COR-L47 (cell line): ENCODE measurements around the gene ZNF853.
"Not testable (repeated sequence)": the region's sequence is repeated elsewhere in the genome, so short reads cannot be mapped to it uniquely, and the experiment has no call there.

Experiments
- DNase-seq: peaks from one replicate; lab custom pipeline; 2025; lab: John Stamatoyannopoulos, UW

ZNF853 gene

DNA sequence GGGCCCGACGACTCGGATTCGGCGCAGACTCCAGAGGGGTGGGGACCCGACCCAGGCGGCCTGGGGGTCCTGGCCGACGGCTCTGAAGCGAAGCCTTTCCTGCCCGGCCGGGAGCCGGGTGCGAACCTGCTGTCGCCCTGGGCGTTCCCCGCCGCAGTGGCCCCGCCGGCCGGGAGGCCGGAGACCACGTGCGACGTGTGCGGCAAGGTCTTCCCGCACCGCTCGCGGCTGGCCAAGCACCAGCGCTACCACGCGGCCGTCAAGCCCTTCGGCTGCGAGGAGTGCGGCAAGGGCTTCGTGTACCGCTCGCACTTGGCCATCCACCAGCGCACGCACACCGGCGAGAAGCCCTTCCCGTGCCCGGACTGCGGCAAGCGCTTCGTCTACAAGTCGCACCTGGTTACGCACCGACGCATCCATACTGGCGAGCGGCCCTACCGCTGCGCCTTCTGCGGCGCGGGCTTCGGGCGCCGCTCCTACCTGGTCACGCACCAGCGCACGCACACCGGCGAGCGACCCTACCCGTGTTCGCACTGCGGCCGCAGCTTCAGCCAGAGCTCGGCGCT is 37.1 kb downstream of the ZNF853 start:
- no peak for DNase-seq

DNA sequence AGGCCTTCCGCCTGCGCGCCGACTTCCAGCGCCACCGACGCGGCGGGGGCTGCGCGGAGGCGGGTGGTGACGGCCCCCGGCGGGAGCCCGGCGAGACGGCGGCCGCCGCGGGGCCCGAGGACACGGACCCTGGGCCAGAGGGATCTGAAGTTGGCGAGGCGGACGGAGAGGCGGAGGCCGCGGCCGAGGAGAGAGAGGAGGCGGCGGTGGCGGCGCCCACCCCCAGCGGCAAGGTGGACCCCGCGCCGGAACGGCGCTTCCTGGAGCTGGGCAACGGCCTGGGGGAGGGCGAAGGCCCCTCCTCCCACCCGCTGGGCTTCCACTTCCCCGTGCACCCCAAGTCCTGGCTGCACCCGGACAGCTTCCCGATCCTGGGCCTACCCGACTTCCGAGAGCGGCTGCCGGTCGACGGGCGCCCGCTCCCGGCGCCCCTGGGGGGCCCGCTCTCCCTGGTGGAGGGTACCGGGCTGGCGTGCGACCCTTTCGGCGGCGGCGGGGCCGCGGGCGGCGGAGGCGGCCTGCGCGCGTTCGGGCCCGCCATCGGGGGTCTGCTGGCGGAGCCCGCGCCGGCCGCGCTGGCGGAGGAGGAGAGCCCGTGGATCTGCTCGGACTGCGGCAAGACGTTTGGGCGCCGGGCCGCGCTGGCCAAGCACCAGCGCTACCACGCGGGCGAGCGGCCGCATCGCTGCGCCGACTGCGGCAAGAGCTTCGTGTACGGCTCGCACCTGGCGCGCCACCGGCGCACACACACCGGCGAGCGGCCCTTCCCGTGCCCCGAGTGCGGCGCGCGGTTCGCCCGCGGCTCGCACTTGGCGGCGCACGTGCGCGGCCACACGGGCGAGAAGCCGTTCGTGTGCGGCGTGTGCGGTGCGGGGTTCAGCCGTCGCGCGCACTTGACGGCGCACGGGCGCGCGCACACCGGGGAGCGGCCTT is 37.9 kb downstream of the ZNF853 start:
- DNase-seq: no peak

DNA sequence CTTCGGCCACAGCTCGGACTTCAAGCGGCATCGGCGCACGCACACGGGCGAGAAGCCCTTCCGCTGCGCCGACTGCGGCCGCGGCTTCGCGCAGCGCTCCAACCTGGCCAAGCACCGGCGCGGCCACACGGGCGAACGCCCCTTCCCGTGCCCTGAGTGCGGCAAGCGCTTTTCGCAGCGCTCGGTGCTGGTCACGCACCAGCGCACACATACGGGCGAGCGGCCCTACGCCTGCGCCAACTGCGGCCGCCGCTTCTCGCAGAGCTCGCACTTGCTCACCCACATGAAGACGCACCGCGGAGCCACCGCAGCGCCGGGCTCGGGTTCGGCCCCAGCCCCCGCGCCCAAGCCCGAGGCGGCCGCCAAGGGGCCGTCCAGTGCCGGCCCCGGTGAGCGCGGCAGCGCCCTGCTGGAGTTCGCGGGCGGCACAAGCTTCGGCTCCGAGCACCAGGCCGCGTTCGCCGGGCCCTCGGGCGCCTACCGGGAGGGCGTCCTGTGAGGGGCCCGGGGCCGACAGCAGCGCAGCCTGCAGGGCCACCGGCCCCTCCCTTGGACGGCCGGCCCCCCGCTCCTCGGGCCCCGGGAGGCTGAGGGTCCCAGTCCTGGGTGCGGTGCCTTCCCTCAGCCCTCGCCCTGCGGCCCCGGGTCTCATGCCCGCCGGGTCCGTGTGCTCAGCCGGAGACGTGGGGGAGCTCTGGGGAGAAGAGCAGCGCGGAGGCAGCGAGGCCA is 38.9 kb downstream of the ZNF853 start:
- no peak for DNase-seq

DNA sequence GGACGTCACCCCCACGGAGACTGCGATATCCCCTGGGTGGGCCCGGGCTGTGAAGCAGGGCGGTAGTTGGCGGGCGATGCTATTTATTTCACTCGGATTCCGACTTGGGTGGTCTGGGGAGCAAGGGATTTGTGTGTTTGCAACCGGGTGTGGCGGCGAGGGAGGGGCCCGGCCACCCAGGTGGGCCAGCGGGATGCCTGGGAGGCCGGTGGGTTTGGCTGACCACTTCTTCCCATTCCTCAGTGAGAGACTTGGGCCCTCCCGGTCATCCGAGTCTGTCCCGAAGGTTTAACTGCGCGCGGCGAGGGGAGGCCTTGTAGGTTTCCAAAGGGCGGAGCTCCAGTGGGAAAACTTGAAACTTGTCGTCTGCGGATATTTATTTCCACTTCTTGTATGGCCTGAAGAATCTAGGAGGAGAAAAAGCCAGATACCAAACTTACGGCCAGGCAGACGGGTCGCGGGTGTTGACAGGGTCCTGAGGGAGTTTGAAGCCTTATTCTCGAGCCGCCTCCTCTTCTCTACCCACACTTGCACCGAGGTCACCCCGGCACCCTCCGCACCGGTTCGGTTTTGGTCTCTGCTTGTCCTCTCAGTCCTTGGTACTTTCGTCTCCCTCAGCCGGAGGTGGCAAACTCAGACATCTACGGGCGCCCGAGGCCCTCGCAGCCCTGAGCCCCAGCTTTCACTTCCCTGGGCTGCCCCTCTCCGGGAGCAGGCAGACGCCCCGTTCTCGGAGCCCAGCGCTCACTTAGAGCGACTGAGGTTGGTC is 39.6 kb downstream of the ZNF853 start:
- DNase-seq: no peak

GRCh38 chr7:6655636-6656385 is 40.4 kb downstream of the ZNF853 start:
- no peak for DNase-seq

- no peak for DNase-seq
These were observed 41.0 kb downstream of the ZNF853 start for GRCh38 chr7:6656413-6656812.

DNA sequence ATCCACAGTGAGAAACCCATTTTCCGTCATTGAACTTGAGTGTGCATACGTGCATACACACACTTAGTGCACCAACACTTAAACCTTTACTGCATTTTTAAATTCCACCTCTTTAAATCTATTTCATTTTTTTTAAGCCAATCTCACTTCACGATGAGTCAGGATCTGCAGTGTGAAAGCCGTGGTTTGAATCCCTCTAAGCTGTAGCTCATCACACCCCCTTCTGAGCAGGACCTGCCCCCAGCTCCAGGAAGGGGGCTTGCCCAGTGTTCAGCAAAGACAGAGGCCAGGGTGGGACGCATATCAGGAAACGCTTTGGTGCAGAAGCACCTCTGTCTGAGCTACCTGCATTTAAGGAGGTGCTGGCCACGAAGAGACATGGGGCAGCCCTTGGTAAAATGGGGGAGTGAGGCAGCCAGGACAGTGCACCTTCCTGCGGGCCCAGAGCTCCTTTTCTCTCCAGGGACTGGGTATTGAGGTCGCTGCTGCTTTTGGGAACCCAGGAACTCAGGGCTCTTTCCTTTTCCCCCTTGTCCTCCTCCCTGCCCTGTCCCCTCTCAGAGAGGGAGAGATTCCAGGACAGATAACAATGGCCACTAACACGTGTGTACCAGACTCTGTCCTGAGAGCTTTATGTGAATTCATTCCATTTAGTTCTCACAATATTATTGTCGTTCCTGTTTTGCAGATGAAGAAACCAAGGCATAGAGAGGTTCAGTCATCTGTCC is 43.4 kb downstream of the ZNF853 start:
- DNase-seq: no peak

DNA sequence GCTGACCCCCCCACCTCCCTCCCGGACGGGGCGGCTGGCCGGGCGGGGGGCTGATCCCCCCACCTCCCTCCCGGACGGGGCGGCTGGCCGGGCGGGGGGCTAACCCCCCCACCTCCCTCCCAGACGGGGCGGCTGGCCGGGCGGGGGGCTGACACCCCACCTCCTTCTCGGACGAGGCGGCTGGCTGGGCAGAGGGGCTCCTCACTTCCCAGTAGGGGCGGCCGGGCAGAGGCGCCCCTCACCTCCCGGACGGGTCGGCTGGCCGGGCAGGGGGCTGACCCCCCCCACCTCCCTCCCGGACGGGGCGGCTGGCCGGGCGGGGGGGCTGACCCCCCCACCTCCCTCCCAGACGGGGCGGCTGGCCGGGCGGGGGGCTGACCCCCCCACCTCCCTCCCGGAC is 55.4 kb downstream of the ZNF853 start:
- not testable (repeated sequence) for DNase-seq
